Hepatic stellate cell (primary cell): ENCODE measurements around the gene ATRNL1.

ENCODE experiments used
- DNase-seq: peaks from one replicate; pipeline ENCODE4 v3.0.0; 2011; ENCODE audit warnings: low spot score

The ATRNL1 gene

GRCh38 chr10:115606086-115606485 lies 512.9 kb downstream of the ATRNL1 start:
- DNase-seq, result no peak

GRCh38 chr10:115606741-115607140 lies 513.6 kb downstream of the ATRNL1 start:
- DNase-seq, result no peak

DNA sequence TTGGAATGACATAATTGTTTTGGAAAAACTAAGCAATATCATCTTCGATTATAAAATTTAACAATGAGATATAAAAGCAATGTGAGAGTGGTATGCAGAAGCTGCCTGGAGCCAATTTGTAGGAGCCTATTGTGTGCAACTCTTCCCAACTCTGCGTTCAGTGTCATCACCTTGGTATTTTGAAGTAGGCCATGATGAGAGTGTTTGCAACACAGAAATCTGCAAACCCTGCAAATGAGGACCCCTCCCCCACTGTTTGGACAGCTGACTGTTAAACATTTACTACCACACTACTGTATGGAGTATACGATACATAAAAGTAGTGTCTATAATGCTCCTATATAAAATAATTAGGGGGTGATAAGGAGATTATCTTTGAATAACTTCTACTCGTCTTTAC lies 531.3 kb downstream of the ATRNL1 start:
- DNase-seq, result no peak

- no peak for DNase-seq
These were observed 535.5 kb downstream of the ATRNL1 start for GRCh38 chr10:115628616-115629015.

GRCh38 chr10:115638246-115638645 lies 545.1 kb downstream of the ATRNL1 start:
- DNase-seq, result no peak

DNA sequence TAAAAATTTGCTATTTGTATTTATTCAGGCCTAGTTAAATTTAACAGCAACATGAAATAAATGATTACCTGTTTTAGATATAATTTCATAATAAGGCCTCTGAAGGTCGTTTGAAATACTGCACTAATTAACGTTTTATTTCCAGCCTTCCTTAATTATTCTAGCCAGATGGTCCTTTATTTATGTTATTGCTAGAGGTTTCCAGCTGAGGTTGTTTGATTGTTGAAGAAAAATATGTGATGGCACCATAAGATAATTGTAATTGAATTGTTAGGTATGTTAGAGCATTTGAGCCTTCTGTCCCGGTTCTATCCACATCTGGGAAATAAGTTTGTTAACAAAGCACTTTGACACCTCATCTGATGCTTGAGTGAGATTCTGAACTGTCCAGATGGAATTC lies 556.1 kb downstream of the ATRNL1 start:
- no peak for DNase-seq

DNA sequence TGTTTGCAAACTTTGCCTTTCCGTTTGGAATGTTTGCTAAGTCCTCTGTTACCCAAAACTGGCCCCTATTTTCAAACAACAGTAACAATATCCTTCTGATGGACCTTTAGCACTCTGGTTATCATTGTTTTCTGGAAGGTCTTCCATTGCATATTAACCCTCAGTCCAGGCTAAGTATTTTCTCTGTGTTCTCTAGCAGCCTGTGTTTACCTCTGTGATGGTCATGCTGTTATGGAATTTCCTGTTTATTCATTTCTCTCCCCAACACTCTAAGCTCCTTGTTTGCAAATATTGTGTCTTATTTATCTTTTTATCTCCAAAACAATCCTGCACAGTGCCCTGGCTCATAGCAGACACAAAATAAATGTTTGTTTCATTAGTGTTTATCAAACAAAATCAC lies 560.3 kb downstream of the ATRNL1 start:
- no peak for DNase-seq

- no peak for DNase-seq
These were observed 561.8 kb downstream of the ATRNL1 start for GRCh38 chr10:115654961-115655360.

DNA sequence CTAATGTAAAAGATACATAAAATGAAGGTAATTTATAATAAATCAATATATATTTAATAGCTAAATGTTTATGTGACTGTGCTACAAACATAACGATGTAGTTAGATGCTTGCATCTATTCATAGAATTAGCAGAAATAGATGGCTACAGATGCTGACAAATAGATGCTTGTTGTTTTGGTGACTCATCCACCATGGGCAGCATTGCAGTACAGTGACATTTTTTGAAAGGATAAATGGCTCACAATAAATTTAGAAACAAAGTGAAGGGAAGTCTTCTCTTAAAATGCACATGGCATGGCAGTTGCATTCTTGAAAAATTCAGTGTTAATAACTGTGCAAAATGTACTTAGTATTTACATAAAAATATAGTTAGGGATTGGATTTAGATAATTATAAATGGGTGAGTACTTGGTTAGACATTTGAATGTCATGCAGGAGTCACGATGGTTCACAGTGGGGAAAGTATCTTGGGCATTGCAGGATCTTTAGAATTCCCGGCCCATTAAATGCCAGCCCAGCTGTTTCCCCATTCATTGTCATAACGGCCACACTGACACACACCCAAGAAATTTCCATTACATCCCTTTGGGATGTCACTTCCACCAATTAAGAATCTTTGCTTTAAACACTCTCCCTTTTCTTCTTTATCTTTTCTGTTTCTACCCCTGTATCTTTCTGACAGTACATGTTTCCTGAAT lies 564.1 kb downstream of the ATRNL1 start:
- DNase-seq, result no peak

DNA sequence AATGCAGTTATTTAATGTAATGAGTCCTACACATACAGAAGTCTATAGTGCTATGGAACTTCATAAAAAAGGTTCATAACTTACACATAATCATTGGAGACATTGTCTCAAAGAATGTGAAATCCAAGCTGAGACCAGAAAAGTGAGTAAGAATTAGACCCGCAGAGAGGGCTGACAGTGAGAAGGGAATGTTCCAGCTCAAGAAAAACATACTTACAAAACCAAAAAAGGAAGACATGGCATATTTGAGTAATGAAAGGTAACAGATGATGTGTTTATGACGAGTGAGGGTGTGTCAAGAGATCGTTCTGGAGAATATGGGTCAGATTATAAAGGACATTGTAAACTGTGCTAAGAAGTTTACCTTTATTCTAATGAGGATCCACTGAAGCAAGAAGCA lies 566.5 kb downstream of the ATRNL1 start:
- DNase-seq, result no peak

GRCh38 chr10:115660391-115660790 lies 567.2 kb downstream of the ATRNL1 start:
- no peak for DNase-seq

DNA sequence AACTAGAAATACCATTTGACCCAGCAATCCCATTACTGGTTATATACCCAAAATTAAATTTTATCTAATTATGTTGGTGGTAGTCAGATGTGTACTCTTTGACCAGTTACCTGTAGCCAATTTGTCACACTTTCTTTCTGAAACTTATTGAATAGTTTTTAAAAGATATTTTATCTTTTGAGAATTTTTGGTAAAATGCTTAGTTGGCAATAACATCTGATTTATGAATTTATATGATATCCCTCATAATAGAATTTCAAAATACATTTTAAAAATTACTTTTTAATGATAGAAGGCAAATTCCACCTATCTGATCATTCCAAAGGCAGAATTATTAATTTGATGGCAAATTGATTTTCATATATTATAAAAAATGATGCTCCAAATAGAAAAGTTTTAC lies 569.3 kb downstream of the ATRNL1 start:
- no peak for DNase-seq

DNA sequence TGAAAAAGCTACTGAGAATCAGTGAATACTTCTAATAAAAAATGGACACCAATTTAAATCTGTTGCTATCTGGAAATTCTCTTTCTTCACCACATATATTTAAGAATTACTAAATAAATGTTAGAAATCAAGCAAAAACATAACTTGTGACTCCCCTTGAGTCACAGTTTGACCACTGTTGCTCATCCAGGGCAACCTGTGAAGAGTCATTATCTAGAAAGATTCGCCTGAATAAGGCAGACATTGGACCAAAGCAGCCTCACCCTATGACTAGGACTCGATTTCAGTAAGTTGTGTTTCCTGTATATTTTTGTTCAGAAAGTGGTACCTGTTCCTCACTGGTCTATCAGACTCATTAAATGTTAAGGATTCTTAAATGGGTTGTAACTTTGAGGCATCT lies 572.4 kb downstream of the ATRNL1 start:
- no peak for DNase-seq

DNA sequence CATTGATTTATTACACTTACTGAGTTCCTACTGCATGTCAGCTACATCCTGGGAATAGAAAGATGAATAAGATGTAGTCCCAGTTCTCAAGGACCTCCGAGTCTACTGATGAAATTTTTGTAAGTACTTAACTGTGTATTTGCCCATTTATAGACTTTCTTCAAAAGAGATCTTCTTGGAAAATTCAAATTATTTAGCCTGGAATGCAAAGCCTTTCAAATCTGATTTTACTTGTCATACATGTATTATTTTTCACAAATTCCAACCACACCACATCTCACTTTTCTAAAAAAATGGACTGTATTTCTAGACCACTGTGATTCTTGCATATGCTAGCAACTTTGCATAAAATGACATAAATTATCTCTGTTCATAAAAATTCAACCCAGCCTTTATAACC lies 581.3 kb downstream of the ATRNL1 start:
- DNase-seq, result no peak

DNA sequence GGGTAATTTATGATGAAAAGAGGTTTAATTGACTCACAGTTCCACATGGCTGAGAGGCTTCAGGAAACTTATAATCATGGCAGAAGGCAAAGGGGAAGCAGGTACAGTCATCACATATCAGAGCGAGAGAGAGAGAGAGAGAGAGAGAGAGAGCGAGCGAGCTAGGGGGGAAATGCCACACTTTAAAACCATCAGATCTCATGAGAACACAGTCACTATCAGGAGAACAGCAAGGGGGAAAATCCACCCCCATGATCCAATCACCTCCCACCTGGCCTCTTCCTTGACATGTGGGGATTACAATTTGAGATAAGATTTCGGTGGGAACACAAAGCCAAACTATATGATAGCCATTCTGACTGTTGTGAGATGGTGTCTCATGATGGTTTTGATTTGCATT lies 603.6 kb downstream of the ATRNL1 start:
- no peak for DNase-seq

DNA sequence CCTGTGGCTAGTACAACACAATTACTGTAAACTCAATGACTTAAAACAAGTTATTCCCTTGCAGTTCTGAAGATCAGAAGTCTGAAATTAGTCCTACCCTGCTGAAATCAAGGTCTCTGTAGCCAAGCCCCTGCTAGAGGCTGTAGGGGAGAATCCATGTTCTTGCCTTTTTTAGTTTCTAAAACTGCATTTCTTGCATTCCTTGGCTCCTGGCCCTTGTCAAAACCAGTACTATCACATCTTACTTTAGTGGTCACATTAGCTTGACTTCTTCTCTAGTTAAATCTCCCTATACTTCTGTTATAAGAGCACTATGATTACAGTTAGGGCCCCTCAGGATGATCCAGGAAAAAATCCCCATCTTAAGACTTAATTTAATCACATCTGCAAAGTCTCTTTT lies 612.9 kb downstream of the ATRNL1 start:
- no peak for DNase-seq

- DNase-seq, result no peak
These were observed 613.4 kb downstream of the ATRNL1 start for GRCh38 chr10:115706488-115707076.

DNA sequence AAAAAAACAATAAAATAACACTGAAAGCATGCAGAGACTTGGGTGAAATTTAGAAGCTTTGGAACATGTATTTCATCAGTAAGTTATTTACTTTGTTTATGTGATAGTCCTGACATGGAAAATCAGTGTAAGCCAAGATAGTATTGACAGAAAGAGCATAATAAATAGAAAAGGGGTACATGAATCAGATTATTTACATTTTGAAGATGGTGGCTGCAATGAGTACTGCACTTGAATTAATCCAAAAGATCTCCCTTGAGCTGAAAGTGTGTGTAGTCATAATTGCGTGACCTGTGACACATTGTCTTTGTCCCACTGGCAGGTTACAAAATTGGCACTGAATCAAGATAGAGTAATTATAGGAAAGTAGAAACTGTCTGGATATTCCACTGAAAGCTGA lies 617.0 kb downstream of the ATRNL1 start:
- no peak for DNase-seq

DNA sequence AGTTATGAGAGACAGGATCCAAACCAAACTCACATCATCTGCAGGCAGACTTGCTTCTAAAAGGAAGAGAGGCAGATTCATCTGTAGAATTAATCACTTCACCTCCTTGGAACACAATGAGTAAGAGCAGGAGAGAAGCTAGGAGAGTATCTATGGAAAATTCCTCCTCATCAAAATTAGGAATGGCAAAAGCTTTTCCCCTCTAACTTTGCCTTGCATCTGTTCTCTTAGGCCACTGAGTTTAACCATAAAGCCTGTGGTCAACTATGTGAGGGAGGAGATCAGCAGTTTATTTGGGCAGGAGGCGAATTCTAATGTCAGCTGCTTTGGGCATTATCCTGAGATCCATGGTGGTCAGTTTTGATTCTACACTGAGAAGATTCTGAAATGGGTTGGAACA lies 618.1 kb downstream of the ATRNL1 start:
- no peak for DNase-seq

- no peak for DNase-seq
These were observed 627.0 kb downstream of the ATRNL1 start for GRCh38 chr10:115720121-115720520.

DNA sequence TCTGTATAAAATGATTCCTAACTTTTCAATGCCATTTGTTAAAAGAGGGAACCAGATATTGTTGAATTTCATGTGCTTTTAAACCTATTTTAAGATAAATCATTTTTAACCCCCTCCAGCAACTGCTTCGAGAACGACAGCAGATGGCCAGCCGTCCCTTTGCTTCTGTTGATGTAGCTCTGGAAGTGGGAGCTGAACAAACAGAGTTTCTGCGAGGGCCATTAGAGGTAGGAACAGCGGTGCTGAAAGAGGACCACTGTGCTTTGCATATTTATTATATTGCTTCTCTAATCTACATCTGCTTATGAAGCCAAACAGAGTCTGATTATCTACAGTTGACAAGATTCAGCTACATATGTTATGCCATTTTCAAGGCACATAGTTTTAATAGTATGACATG lies 634.0 kb downstream of the ATRNL1 start:
- no peak for DNase-seq

GRCh38 chr10:115744089-115744488 lies 650.9 kb downstream of the ATRNL1 start:
- DNase-seq, result no peak

- DNase-seq, result no peak
These were observed 652.8 kb downstream of the ATRNL1 start for GRCh38 chr10:115745943-115746342.

GRCh38 chr10:115747811-115748210 lies 654.6 kb downstream of the ATRNL1 start:
- no peak for DNase-seq
